OCI-LY1 (cell line): ENCODE measurements around the gene GLDC.

ENCODE experiments used
- H2AFZ ChIP-seq: fragments of 200-600 bp; sonication (generic), shearing (Covaris generic); 2 replicates; pipeline ENCODE4 v1.6.0; 2014; ENCODE audit warnings: antibody characterized with exemption, mild to moderate bottlenecking, low read length
- H3F3A ChIP-seq: fragments of 200-600 bp; sonication (generic), shearing (Covaris generic); 2 replicates; pipeline ENCODE4 v1.6.0; 2014; ENCODE audit warnings: mild to moderate bottlenecking, antibody characterized with exemption, low read length, moderate library complexity; ENCODE audit not compliant: insufficient read depth
- H3K27ac ChIP-seq: fragments of 200-600 bp; sonication (generic); 2 replicates; pipeline ENCODE4 v1.5.1; 2014; ENCODE audit warnings: low read length, mixed run types, mild to moderate bottlenecking, low read depth; ENCODE audit not compliant: poor library complexity, severe bottlenecking
- H3K27me3 ChIP-seq: fragments of 200-600 bp; sonication (generic); 2 replicates; pipeline ENCODE4 v1.6.0; 2014; ENCODE audit warnings: antibody characterized with exemption, mild to moderate bottlenecking, low read length, moderate library complexity; ENCODE audit not compliant: insufficient read depth
- H3K36me3 ChIP-seq: fragments of 200-600 bp; sonication (generic); 2 replicates; pipeline ENCODE4 v1.6.1; 2014; ENCODE audit warnings: mild to moderate bottlenecking, antibody characterized with exemption, low read length, moderate library complexity, mixed read lengths; ENCODE audit not compliant: insufficient read depth
- H3K4me1 ChIP-seq: fragments of 200-600 bp; sonication (generic); 2 replicates; pipeline ENCODE4 v1.5.1; 2014; ENCODE audit warnings: mild to moderate bottlenecking, low read length, moderate library complexity; ENCODE audit not compliant: insufficient read depth, severe bottlenecking
- H3K4me2 ChIP-seq: fragments of 200-600 bp; sonication (generic), shearing (Covaris generic); 2 replicates; pipeline ENCODE4 v1.6.1; 2014; ENCODE audit warnings: low read length
- H3K4me3 ChIP-seq: fragments of 200-600 bp; sonication (generic); 2 replicates; pipeline ENCODE4 v1.5.1; 2014; ENCODE audit warnings: low read length, low read depth, mild to moderate bottlenecking, mixed read lengths; ENCODE audit not compliant: poor library complexity, severe bottlenecking
- H3K79me2 ChIP-seq: fragments of 200-600 bp; shearing (Covaris generic); 2 replicates; pipeline ENCODE4 v1.6.1; 2016; ENCODE audit warnings: mixed run types, low read length, mixed read lengths; ENCODE audit not compliant: insufficient read depth
- H3K9ac ChIP-seq: fragments of 200-600 bp; sonication (generic), shearing (Covaris generic); 2 replicates; pipeline ENCODE4 v1.6.1; 2014; ENCODE audit warnings: mild to moderate bottlenecking, low read length, mixed read lengths
- H3K9me2 ChIP-seq: fragments of 200-600 bp; sonication (generic), shearing (Covaris generic); 2 replicates; pipeline ENCODE4 v1.6.1; 2014; ENCODE audit warnings: low read depth, mild to moderate bottlenecking, low read length, mixed read lengths
- H3K9me3 ChIP-seq: fragments of 200-600 bp; shearing (Covaris generic); 2 replicates; pipeline ENCODE4 v1.6.1; 2014; ENCODE audit warnings: low read length, mixed read lengths
- H4K20me1 ChIP-seq: fragments of 200-600 bp; sonication (generic), shearing (Covaris generic); 2 replicates; pipeline ENCODE4 v1.6.0; 2016; ENCODE audit warnings: mild to moderate bottlenecking, low read length; ENCODE audit not compliant: insufficient read depth
- EZH2 ChIP-seq: fragments of 200-600 bp; sonication (generic), shearing (Covaris generic); IDR thresholded peaks from 2 replicates; pipeline ENCODE4 v1.8.0; 2017; ENCODE audit warnings: borderline replicate concordance, mixed run types, mild to moderate bottlenecking, antibody characterized with exemption, low read length, moderate library complexity, mixed read lengths
- TF ChIP-seq, protein P1 (sequence below): fragments of 200-600 bp; sonication (generic), shearing (Covaris generic); IDR thresholded peaks from 2 replicates; pipeline ENCODE4 v1.5.1; 2017; ENCODE audit warnings: mild to moderate bottlenecking, antibody characterized with exemption, low read length, moderate library complexity, mixed read lengths

GLDC gene

GRCh38 chr9:6614489-6614888, 31.0 kb downstream of the GLDC start:
- Histone ChIP-seq H3K27me3 (no peaks in the 10 kb centered on the region), H3K79me2 (no peaks in the 10 kb centered on the region), H3K9me3 (no peaks in the 10 kb centered on the region), H3F3A (no peaks in the 10 kb centered on the region), H3K9me2 (no peaks in the 10 kb centered on the region), H3K27ac (no peak overlapping the region), H3K4me3 (no peak overlapping the region), H3K4me2 (no peak overlapping the region), H3K4me1 (no peaks in the 10 kb centered on the region), H4K20me1 (no peaks in the 10 kb centered on the region), H3K36me3 (no peaks in the 10 kb centered on the region), H3K9ac (no peak overlapping the region), H2AFZ (no peak overlapping the region)
- TF ChIP-seq EZH2: no peak
- TF ChIP-seq, protein P1, sequence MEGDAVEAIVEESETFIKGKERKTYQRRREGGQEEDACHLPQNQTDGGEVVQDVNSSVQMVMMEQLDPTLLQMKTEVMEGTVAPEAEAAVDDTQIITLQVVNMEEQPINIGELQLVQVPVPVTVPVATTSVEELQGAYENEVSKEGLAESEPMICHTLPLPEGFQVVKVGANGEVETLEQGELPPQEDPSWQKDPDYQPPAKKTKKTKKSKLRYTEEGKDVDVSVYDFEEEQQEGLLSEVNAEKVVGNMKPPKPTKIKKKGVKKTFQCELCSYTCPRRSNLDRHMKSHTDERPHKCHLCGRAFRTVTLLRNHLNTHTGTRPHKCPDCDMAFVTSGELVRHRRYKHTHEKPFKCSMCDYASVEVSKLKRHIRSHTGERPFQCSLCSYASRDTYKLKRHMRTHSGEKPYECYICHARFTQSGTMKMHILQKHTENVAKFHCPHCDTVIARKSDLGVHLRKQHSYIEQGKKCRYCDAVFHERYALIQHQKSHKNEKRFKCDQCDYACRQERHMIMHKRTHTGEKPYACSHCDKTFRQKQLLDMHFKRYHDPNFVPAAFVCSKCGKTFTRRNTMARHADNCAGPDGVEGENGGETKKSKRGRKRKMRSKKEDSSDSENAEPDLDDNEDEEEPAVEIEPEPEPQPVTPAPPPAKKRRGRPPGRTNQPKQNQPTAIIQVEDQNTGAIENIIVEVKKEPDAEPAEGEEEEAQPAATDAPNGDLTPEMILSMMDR: no peak

GRCh38 chr9:6611865-6612264, 33.7 kb downstream of the GLDC start:
- TF ChIP-seq, protein P1: no peak
- no peak for TF ChIP-seq EZH2
- Histone ChIP-seq H3K4me1 (no peaks in the 10 kb centered on the region), H3K27ac (no peak overlapping the region), H3K27me3 (no peaks in the 10 kb centered on the region), H3K4me3 (no peak overlapping the region), H3K4me2 (no peak overlapping the region), H4K20me1 (no peaks in the 10 kb centered on the region), H2AFZ (no peak overlapping the region), H3K36me3 (no peaks in the 10 kb centered on the region), H3F3A (no peaks in the 10 kb centered on the region), H3K9ac (no peak overlapping the region), H3K9me3 (no peaks in the 10 kb centered on the region), H3K9me2 (no peaks in the 10 kb centered on the region), H3K79me2 (no peaks in the 10 kb centered on the region)

DNA sequence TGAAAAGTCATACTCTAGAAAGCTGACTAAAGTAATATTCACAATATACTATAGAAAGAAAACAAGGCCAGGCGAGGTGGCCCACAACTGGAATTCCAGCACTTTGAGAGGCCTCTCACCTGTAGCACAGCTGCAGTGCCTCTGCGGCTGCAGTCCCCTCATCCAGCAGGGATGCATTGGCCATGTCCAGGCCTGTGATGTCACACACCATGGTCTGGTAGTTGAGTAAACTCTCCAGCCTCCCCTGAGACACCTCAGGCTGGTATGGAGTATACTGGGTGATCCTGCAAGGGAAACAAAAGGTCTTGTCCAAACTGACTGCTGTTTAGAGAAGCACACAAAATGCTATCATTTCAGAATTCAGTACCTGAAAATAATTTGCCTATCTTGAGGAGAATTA, 35.5 kb downstream of the GLDC start:
- Histone ChIP-seq H3F3A (no peaks in the 10 kb centered on the region), H3K79me2 (no peaks in the 10 kb centered on the region), H3K9me3 (no peaks in the 10 kb centered on the region), H3K36me3 (no peaks in the 10 kb centered on the region; the same call in 1 of the 2 replicates), H2AFZ (no peak overlapping the region), H4K20me1 (no peaks in the 10 kb centered on the region), H3K27ac (no peak overlapping the region), H3K9me2 (no peaks in the 10 kb centered on the region), H3K4me1 (no peaks in the 10 kb centered on the region), H3K4me3 (no peak overlapping the region), H3K27me3 (no peaks in the 10 kb centered on the region), H3K4me2 (no peak overlapping the region), H3K9ac (no peak overlapping the region)
- TF ChIP-seq, protein P1: no peak
- no peak for TF ChIP-seq EZH2
